Stimulated activated CD8-positive, alpha-beta memory T cell treated with anti-CD3 and anti-CD28 coated beads, Interleukin-15, amount 100 ng/mL, for 4 hours (primary cell): ENCODE data around the gene PTRH1.

ENCODE experiments used
- DNase-seq, 2 donors: peaks; one replicate each; pipeline ENCODE4 v3.0.0-alpha.2; 2020; ENCODE audit warnings: low read depth in 2 of 2

Gene PTRH1

DNA sequence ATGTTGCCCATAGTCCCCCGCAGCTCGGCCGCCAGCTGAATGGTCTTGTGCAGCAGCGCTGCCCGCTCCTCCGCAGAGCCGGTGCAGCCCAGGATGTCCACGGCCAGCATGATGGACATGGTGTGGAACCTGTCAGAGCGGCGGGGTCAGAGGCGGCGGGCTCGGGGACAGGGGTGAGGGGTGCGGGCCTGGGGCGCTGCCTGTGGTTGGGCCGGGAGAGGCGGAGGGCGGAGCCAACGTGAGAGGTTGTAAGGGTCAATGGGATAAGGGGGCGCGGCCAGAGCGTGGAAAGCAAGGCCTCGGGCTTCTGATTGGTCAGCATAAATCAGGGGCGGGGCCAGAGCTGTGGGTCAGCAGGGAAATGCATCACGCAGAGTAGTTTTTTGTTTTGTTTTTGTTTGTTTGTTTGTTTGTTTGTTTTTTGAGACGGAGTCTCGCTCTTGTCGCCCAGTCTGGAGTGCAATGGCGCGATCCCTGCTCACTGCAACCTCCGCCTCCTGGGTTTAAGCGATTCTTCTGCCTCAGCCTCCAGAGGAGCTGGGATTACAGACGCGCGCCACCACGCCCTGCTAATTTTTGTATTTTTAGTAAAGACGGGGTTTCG, 26.5 kb upstream of the PTRH1 start:
- no peak for DNase-seq

DNA sequence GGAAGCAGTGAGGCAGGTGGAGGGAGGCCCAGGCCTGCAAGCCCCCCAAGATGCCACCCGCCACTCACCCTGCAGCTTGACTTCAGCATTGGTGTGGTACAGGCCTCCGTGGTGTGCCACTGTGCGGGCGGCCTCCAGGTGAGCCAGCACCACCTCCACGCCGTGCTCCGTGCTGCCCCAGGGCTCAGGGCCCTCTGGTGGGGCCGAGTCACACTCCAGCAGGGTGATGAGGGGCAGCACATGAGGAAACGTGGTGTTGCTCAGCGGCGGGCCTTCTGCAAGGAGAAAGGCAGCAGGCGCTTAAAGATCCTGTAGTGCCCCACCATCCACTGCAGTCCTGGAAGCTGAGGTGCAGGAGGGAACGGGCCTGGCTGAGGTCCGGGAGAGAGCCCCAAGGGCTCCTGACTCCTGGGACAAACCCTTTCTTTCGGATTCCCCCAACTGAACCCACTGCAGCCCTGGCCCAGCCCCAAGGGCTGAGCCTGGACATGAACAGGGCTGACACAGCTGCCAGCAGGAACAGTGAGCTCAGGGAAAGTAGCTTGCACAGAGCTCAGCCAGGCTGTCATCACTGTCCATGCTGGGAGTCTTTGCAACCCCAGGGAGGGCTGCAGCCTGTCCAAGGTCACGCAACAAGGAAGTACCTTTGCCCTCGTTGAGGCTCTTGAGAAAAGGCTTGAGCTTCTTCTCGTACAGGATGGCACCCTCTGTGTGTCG, 24.3 kb upstream of the PTRH1 start:
- DNase-seq: no peak

DNA sequence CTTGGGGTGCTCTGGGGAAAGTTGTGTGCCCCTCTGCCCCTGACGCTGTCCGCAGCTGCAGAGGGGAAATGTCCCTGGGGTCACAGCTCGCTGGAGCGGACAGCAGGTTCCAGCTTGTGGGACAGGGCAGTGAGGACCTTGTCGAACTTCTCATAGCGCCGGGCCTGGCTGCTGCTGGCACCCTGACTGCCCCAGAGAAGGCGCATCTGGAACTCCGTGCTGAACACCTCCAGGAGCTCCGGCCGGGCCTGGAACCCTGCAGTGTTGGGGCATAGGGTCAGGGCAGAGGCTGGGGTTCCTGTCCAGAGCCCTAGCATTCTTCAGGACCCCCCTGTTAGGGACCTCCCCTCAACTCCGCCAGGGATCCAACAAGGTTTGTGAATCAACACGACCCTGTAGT, 23.2 kb upstream of the PTRH1 start:
- no peak for DNase-seq

- no peak for DNase-seq
Observed at GRCh38 chr9:127735530-127736185, 20.2 kb upstream of the PTRH1 start.

DNA sequence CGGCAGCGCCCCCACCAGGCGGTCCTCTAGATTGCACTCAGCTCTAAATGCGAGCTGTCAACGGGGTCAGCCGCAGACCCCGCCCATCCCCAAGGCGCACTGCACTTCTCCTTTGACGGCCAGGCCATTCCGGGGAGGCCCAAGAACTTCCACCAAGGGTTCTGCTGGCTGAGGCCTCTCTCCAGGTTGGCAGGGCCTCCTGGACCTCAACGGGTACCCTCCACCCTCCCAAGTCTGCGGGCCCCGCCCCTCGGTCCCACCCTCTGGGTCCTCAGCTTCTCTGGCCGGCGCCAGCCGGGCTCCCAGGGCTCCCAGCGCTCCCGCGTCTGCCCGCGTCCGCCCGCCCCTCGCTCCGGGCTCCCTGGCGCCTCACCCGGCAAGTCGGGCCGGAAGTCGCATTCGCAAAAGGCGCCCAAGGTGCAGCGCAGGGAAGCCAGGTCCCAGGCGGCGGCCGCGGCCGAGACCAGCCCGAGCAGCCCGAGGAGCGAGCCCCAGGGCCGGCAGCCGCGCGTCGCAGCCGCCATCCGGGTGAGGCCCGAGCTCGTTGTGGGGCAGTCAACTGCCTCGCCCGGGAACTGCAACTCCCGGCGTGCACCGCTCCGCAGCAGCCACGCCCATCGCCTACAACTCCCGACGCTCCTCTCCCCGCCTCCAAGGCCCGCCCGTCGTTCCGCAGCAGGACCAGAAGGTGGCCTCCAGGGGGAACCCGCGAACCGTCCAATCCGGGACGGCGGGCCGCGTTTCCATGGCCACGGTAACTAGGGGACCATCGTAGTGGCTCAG, 19.5 kb upstream of the PTRH1 start, which contains the start of gene TOR2A:
TSS of gene TOR2A (minus strand) at position 548 of the 783 bp plus-strand sequence. CDS start at position 524, 24 bp downstream.
- DNase-seq: peak; percentile 92 to 94

DNA sequence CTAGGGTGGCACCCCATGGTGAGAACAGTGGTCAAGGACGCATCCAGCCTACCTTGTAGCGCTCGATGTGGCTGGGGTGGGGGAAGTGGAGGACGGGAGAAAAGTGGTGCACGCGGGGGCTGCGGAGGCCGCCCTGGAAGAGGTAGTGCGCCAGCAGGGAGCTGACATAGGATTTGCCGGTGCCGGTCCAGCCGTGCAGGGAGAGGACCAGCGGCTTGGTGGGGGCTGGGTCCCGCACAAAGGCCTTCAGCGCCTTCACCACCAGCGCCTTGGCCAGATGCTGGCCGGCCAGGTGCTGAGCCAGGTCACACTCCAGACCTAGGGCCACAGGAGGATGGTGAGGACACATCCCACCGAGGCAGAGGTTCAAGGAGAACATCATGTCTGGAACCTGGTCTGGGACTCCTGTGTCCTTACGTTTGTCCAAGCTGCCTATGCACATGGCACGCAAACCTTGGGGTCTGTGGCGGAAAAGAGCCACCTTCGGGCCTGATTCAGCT, 18.8 kb upstream of the PTRH1 start:
- DNase-seq: no peak

DNA sequence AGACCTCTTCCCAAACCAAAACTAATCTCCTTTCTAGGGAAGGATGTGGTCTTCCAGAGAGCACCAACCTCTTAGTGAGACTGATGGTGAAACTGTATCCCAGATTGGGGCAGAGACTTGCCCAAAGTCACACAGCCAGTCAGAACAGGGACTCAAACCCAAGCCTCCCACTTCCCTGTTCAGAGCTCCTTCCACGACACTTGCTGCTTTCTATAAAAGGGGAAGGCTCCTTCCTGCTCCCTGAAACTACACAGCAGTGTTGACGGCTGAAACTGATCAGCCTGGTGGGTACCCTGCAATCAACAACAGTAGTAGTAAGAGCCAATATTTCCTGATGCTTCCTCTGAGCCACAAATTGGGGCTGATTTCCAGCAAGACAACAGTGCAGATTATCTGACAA, 18.2 kb upstream of the PTRH1 start:
- DNase-seq: no peak

GRCh38 chr9:127732444-127732843, 17.0 kb upstream of the PTRH1 start:
- no peak for DNase-seq

- no peak for DNase-seq
Observed at GRCh38 chr9:127731938-127732337, 16.5 kb upstream of the PTRH1 start.

DNA sequence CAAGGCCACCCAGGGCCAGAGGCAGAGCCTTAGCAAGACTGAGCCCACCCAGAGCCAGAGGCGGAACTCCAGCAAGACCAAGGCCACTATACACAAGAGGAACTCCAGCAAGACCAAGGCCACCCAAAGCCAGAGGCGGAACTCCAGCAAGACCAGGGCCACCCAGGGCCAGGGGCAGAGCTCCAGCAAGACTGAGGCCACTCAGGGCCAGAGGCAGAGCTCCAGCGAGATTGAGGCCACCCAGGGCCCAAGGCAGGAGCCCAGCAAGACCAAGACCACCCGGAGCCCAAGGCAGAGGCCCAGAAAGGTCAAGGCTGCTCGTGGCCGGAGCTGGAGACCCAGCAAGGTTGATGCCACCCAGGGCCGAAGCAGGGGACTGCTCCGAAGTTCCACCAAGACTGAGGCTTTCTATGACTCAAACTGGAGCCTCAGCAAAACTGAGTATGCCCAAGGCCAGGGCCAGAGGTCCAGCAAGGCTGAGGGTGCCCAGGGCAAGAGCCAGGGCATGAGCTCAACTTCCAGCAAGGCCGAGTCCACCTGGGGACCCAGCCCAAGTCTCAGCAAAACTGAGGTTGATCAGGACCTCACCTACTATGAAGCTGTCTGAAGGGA, 15.4 kb upstream of the PTRH1 start:
- no peak for DNase-seq

DNA sequence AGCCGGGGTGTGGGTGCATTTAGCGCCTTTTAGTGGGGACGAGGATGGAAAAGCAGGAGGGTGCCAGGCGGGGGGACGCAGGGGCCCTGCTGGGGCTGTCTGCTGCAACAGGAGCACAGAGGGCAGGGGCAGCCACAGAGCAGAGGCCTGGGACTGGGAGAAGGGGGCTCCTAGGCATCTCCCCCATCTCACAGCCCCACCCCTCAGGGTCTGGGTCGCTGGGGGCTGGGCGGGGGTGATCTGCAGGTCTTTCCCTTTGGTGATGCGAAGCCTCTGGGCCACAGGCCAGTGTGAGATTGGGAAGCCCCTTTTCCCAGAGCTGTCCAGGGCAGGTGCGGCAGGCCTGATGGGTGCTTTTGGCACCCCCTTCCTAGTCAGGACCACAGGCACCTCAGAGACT, 14.8 kb upstream of the PTRH1 start:
- no peak for DNase-seq

GRCh38 chr9:127729522-127730256, 14.2 kb upstream of the PTRH1 start:
- no peak for DNase-seq

- DNase-seq: no peak
Observed at GRCh38 chr9:127728808-127729207, 13.3 kb upstream of the PTRH1 start.

- DNase-seq: no peak
Observed at GRCh38 chr9:127726871-127727270, 11.4 kb upstream of the PTRH1 start.

- no peak for DNase-seq
Observed at GRCh38 chr9:127724012-127724411, 8.5 kb upstream of the PTRH1 start.

DNA sequence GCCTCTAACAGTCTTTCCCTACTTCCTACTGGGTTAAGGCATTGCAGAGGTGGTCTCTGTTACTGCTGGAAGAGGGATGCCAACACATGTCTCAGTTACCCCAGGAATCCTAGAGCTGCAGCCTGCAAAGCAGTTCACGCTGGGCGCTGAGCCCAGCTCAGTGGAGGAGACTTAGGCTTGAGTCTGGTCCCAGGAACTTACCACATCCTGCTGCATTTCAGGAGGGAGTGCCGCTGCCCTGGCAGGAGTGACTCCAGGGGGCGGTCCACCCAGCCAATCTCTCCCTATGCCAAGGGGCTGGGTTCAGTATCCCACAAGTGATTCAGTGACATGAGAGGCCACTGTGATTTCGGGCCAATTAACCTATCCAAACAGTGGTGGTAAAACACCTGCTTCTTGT, 8.0 kb upstream of the PTRH1 start:
- DNase-seq: no peak

- DNase-seq: no peak
Observed at GRCh38 chr9:127723013-127723412, 7.5 kb upstream of the PTRH1 start.

GRCh38 chr9:127722055-127722745, 6.7 kb upstream of the PTRH1 start:
- DNase-seq: no peak

DNA sequence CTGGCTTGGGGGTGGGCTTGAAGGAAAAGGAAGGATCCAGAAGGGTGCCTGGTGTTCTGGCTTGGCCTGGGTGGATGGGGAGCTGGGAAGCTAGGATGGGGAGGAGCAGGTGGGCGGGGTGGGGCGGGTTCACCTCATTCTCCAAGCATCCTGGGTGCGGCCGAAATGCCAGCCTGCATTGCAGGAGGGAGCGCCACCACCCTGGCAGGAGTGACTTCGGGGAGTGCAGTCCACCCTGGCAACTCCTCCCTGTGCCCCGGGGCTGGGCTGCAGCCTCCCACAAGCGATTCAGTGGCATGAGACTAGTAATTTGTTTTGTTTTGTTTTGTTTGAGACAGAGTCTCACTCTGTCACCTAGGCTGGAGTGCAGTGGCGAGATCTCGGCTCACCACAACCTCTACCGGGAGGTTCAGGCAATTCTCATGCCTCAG, 5.9 kb upstream of the PTRH1 start:
- no peak for DNase-seq

DNA sequence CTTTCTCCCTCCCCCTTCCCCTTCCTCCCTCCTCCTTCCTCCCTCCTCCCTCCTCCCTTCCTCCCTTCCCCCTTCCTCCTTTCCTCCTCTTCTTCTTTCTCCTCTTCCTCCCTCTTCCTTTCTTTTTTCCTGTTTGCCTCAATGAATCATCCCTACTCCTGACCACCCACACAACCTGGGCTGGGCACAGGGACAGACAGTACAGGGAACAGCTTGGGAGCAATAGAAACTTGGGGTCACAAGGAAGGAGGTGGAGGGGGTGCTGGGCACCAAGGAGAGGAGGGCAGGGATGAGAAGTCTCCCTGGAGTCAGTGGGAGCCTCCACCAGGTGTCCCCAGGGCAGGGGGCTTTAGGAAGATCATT, 5.4 kb upstream of the PTRH1 start:
- DNase-seq: no peak
